HG02870 (cell line): ENCODE measurements around the gene SLC25A43.
"Not testable (repeated sequence)": the region's sequence is repeated elsewhere in the genome, so short reads cannot be mapped to it uniquely, and the experiment has no call there.

Experiments used
- ATAC-seq: cut with Tn5 transposase; IDR thresholded peaks from one replicate; pipeline ENCODE4 v1.9.1; 2021; ENCODE audit warnings: mild to moderate bottlenecking, moderate library complexity; ENCODE audit not compliant: unreplicated experiment

SLC25A43 gene

GRCh38 chrX:119467433-119467832, 68.3 kb downstream of the SLC25A43 start:
- no peak for ATAC-seq

GRCh38 chrX:119467842-119468550, 68.9 kb downstream of the SLC25A43 start, which contains the start of gene SLC25A5:
SLC25A5 (plus strand) TSS chrX:119468444; CDS start chrX:119468516, 72 bp downstream.
- peak; percentile 80 for ATAC-seq

GRCh38 chrX:119468551-119469312, 69.6 kb downstream of the SLC25A43 start:
- peak; percentile 60 for ATAC-seq

- no peak for ATAC-seq
Observed at GRCh38 chrX:119469313-119469635, 70.1 kb downstream of the SLC25A43 start.

GRCh38 chrX:119474615-119475388, 75.7 kb downstream of the SLC25A43 start:
- ATAC-seq, result no peak

GRCh38 chrX:119475389-119476101, 76.4 kb downstream of the SLC25A43 start:
- no peak for ATAC-seq

GRCh38 chrX:119477812-119478232, 78.7 kb downstream of the SLC25A43 start:
- no peak for ATAC-seq

GRCh38 chrX:119478504-119478903, 79.4 kb downstream of the SLC25A43 start:
- no peak for ATAC-seq

GRCh38 chrX:119479845-119480244, 80.7 kb downstream of the SLC25A43 start:
- no peak for ATAC-seq

GRCh38 chrX:119481323-119481801, 82.2 kb downstream of the SLC25A43 start:
- no peak for ATAC-seq

- no peak for ATAC-seq
Observed at GRCh38 chrX:119482041-119482440, 82.9 kb downstream of the SLC25A43 start.

GRCh38 chrX:119482481-119483480, 83.6 kb downstream of the SLC25A43 start:
- ATAC-seq, result peak; percentile 79

GRCh38 chrX:119486745-119487144, 87.6 kb downstream of the SLC25A43 start:
- ATAC-seq, result no peak

GRCh38 chrX:119487766-119488165, 88.6 kb downstream of the SLC25A43 start:
- not testable (repeated sequence) for ATAC-seq

GRCh38 chrX:119488749-119489148, 89.6 kb downstream of the SLC25A43 start:
- no peak for ATAC-seq

- no peak for ATAC-seq
Observed at GRCh38 chrX:119489212-119490074, 90.3 kb downstream of the SLC25A43 start.

- no peak for ATAC-seq
Observed at GRCh38 chrX:119492463-119492862, 93.3 kb downstream of the SLC25A43 start.

GRCh38 chrX:119493851-119494495, 94.8 kb downstream of the SLC25A43 start:
- ATAC-seq, result not testable (repeated sequence)
